ENCODE measurements around the gene SLC44A5. TPM values are rescaled to one million over a fixed set of nuclear protein-coding genes. Genes with fewer than 3 reads are reported as not detected.
"Not testable (repeated sequence)": the region's sequence is repeated elsewhere in the genome, so short reads cannot be mapped to it uniquely, and the experiment has no call there.

The SLC44A5 gene
- total RNA-seq = 0.27 TPM
- long read RNA-seq = 0 reads

DNA sequence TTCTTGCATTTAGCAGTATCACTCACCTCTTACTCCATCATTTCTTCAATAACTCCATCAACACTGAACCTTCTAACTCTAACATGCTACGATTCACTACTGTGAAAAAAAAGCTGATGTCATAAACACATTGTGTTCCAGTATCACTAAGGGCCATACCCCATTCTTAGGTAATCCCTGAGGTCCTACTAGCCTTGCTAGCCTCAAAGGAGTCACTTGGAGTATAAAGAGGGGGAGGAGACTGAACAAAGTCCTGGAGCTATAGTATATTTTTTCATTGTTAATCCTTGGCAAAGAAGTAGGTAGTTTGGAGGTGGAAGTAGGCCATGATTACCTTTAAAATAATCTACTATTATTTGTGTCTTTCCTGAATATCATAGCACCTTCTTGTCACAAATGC is at the start of gene SLC44A5:
SLC44A5 (minus strand) TSS at position 101 of the 400 bp plus-strand sequence. CDS start 69,667 bp downstream, outside the sequence.
- ATAC-seq (no peak), DNase-seq (no peak)
- intact Hi-C loops (cut with micrococcal nuclease) = no loop called here

DNA sequence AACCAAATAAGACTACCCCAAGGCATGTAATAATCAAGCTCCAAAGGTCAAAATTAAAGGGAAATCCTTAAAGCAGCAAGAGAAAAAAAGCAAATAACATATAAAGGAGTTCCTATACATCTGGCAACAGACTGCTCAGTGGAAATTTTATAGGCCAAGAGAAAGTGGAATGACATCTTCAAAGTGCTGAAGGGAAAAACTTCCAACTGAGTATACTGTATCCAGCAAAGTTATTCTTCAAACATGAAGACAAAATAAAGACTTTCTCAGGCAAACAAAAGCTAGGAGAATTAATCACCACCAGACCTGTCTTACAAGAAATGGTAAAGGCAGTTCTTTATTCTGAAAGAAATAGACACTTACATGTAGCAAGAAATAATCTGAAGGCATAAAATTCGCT is 45.0 kb upstream of the SLC44A5 start:
- ATAC-seq (no peak), DNase-seq (no peak)
- intact Hi-C loops (cut with micrococcal nuclease) = no loop called here

DNA sequence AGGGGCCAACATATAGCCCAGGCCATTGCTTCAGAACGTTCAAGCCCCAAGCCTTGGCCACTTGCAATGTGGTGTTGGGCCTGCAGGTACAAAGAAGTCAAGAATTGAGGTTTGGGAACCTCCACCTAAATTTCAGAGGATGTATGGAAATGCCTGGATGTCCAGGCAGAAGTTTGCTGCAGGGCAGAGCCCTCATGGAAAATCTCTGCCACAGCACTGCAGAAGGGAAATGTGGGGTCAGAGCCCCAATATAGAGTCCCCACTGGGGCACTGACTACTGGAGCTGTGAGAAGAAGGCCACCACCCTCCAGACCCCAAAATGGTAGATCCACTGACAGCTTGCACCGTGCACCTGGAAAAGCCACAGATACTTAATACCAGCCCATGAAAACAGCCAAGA is 36.3 kb upstream of the SLC44A5 start:
- ATAC-seq; DNase-seq; intact Hi-C loops (cut with micrococcal nuclease): not testable (repeated sequence)

DNA sequence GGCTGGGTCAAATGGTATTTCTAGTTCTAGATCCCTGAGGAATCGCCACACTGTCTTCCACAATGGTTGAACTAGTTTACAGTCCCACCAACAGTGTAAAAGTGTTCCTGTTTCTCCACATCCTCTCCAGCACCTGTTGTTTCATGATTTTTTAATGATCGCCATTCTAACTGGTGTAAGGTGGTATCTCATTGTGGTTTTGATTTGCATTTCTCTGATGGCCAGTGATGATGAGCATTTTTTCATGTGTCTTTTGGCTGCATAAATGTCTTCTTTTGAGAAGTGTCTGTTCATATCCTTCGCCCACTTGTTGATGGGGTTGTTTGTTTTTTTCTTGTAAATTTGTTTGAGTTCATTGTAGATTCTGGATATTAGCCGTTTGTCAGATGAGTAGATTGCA is 34.2 kb upstream of the SLC44A5 start:
- intact Hi-C loops (cut with micrococcal nuclease); ATAC-seq; DNase-seq: not testable (repeated sequence)

DNA sequence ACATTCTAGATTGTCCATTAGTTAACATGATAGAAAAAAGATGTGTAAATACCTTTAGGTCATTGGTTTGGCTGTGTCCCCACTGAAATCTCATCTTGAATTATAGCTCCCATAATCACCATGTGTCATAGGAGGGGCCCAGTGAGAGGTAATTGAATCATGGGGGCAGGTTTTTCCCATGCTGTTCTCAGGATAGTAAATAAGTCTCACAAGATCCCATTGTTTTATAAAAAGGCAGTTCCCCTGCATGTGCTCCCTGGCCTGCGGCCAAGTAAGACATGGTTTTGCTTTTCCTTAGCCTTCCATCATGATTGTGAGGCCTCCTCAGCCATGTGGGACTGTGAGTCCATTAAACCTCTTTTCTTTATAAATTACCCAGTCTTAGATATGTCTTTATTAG is 32.5 kb upstream of the SLC44A5 start:
- intact Hi-C loops (cut with micrococcal nuclease) = no loop called here
- no peak for ATAC-seq
- DNase-seq = no peak

DNA sequence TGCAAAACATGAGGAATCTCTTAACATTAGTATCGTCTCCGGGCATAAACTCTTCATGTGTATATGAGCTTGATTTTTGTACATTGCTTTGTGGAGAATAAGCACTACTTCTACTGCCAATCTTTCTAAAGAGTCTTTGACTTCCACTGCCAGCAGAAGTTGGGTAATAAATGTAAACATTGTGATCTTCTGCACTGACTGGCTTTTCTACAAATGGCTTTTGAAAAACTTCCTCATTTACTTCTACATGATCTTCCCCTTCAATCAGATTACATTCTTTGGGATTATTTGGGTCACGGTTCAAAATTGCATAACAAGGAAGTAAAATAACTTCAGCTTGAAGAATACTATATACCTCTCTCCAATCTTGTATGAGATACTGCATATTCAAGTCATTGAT is 30.4 kb upstream of the SLC44A5 start:
- intact Hi-C loops (cut with micrococcal nuclease) = no loop called here
- no peak for ATAC-seq
- no peak for DNase-seq

DNA sequence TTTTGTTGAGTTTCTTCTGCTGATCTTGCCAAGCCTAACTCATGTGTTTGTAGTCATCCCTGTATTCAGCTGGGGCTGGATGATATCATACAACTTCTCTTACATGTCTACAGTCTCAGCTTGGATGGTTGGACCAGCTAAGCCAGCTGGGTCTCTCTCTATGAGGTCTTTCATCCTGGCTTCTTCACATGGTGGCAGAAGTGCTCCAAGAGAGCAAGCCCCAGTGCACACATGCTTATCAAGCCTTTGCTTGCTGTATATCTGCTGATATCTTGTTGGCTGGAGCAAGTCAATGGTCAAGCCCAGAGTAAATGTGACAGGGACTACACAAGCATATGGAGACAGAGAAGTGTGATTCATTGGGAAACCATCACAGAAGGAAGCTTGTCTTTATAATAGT is 29.2 kb upstream of the SLC44A5 start:
- DNase-seq = no peak
- no peak for ATAC-seq
- intact Hi-C loops (cut with micrococcal nuclease) = no loop called here

DNA sequence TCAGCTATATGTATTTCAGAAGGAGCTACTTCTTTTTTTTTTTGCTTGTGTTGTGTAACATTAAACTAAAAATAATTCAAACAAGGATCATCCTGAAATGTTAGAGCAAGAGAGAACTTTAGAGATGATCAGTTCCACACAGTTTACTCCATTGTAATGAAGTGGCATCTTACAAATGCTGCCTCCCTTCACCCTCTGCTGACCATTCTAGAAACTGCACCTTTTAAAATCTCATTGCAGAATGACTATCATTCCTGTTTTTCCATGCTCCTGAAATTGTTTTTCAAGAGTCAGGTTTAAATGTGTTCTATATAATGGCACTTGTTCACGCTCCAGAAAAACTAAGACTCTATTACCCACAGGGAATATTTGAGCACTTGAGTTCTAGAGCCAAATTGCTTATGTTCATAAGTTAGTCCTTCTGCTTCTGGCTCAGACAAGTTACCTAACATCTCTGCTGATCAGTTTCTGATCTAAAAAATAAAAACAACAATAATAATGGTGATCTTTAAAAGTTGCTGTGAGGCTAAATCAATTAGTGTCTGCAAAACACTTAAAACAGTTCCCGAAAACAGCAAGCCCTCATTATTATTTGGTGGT is 21.5 kb upstream of the SLC44A5 start:
- ATAC-seq = no peak
- no peak for DNase-seq
- intact Hi-C loops (cut with micrococcal nuclease) = no loop called here

DNA sequence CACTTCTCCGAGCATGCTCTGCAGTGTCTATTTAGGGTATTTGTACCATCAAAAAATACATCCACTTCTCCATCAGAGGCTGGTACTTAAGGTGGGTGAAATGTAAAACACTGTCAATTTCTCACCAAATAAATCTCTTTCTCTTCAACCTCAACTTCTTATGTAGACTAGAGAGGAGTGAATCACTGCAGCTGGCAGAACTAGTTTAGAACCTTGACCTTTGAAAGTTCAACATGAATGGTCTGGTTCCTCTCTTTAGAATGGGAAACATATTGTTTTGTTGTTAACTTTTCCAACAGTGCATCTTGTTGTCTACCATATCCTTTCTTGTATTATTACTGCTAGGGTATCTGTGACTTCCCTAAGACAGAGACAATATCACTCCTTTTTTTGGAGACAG is 20.1 kb upstream of the SLC44A5 start:
- intact Hi-C loops (cut with micrococcal nuclease) = no loop called here
- DNase-seq = no peak
- no peak for ATAC-seq

DNA sequence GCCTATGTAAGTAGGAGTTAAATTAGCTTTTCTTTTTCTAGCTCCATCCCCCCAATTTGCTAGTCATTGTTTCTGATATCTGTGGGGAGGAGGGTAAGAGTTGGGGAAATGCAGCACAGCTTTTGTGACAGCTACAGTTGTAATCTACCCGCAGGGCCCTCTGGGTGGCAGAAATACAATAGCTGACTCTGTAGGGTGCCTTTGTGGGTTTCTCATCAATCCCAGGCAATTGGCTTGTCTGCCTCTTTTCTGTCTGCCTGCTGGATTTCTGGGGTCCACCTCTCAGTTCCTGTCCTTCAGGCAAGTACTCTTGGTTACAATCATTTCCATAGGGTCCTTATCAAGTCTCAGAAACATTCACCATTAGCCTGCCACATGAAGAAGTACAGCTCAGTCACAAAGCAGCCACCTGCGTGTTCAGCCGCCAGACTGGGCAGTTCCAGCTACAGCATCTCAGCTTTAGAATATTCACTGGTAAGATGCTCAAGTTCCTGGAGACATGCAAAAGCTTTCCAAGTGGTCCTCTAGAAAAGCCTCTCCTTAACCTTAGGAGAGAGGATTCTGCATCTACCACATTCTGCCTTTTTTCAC is 19.2 kb upstream of the SLC44A5 start:
- DNase-seq (no peak), ATAC-seq (no peak)
- intact Hi-C loops (cut with micrococcal nuclease) = no loop called here

DNA sequence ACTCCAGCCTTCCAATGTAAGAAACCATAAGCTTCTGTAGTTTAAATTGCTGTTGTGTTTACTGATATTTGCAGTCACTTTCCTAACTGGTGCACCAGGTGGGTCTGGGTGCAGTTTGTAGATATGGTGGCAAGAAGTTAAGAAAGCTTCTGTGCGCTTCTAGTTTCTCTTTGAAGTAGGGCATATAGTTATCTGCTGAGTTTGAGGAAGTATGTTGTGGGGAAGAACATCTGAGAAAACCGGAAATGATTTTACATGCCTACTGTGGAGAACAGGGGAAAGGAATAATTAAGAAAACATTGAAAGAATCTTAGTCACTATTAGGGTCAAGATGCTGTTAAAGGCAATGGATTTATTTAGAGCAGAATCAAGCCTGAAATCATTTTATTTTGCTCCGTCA is 14.9 kb upstream of the SLC44A5 start:
- intact Hi-C loops (cut with micrococcal nuclease) = no loop called here
- DNase-seq = no peak
- ATAC-seq = no peak

DNA sequence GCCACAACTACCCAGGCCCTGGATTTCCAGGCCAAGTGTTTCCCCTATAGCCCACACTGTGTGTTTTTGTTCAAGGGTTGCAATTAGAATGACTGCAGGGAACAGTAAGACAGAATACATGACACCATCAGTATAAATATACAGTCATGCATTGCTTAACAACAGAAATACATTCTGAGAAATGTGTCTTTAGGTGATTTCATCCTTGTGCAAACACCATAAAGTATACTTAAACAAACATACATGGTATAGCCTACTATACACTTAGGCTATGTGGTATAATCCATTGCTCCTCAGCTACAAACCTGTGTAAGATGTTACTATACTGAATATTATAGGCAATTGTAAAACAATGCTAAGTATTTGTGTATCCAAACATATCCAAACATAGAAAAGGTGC is 7.5 kb upstream of the SLC44A5 start:
- ATAC-seq (no peak), DNase-seq (no peak)
- intact Hi-C loops (cut with micrococcal nuclease) = no loop called here

DNA sequence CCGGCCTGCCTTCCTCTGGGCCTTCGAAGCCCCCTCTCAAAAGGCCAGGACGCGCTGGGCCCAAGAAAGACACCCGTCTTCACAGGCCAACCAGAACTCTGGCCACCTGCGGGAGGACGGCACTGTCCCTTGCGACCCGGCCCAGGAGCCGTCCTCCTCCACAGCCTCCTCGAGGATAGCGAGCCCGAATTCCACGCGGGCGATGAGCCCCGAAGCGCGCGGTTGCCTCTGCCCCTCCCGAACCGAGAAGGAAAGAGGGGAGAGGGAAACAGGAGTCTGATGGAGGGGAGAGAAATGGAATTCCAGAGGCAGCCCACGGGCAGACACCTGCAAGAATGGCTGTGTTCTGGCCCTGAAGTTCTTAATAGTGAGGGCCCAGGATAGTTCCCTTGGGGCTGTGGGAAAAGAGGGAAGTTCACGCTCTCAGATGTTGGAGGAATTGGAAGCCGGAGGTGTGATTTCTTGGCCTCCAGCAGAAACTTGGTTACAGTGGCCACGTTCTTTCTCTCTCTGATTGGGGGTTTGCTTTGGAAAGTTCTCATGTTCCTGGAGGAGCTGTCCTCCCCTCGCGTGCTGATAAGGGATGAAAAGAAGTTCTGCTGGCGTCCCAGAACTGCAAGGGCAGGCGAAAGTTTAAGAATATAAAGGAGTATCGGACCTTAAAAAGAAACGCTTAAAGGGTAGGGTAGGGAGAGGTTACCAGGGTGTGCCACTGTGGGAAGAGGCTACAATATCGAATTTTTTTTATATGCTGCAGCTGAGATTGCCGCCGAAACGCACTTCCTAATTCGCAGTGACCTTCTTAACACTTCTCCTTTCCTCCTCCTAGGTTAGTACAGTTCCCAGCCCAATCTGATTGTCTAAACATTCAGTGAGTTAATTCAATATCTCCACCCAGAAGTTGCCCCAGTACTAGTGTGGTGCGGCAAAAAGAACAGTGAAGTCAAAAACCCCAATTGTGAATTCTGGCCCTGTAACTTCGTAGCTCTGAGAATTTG is 5.8 kb upstream of the SLC44A5 start:
- DNase-seq (no peak), ATAC-seq (no peak)
- intact Hi-C loops (cut with micrococcal nuclease) = no loop called here

DNA sequence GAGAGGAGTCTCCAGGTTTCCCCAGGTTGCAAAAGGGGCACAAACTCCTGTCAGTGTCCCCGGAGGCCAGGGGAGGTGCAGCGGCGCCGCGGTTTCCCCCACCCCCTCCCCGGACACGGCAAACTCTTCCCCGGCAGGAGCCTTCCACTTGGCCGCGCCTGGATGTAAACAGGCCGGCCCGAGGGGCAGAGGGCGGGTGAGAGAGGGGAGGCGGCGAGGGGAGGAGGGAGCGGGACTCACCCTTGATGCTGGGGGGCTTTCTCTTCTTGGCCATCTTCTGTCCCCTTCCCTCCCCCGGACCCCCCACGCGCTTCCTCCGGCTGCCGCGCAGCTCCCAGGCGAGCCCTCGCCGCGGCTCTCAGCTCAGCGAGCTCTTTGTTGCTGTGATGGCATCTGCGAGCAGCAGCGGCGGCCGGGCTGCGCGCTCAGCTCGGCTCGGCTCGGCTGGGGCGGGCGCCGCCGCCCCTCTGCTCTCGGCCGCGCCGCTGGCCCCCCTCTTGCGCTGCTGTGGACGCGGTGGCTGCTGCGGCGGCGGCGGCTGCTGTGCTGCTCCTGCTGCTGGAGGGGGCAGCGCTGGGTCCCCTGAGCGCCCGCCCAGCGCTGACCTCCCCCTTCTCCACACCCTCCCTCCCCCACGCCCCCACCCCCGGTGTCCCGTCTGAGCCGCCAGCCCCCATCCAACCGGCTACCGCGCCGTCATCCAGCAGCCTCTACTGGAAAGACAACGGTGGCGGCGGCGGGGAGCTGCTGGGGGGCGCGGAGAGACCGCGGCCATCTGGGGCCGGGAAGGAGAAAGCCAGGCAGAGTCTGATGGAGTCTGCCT is 4.9 kb upstream of the SLC44A5 start:
- DNase-seq (peak; percentile 48), ATAC-seq (peak; percentile 90)
- intact Hi-C loops (cut with micrococcal nuclease) = no loop called here

DNA sequence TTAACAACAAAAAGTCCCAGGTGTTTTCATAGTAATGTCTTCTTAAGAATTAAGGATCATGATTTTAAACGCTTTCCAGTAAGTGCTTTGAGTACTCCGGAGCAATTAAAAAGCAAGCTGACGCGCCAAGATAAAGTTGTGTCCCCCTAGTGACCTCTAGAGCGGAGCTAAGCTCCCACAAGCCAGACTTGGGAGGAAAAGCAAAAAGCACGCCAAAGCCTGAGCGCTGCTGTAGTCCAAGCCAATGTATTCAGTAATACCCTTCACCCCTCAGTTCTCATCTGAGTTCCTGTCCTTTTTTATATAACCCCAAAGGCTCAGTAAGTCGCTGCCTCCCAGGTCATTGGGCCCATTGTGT is 3.5 kb upstream of the SLC44A5 start:
- no peak for DNase-seq
- peak; percentile 17 for ATAC-seq
- intact Hi-C loops (cut with micrococcal nuclease) = no loop called here

DNA sequence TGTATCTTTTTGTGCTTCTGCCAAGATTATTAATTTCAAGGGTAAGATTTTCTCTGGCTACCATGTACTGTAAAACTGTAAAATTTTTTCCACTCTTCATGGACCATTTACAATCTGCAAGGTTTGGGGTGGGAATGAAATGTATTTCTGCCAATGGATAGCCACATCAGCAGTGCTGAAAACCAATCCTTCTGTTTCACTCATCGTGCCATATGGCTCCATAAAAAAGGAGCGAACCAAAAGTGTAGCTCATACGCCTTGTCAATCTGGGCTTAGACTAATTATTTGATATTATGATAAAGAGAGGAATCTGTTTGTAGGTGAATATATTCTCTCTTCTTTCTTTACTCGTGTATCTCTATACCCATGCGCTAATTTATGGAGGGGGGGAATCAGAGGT is 3.0 kb upstream of the SLC44A5 start:
- intact Hi-C loops (cut with micrococcal nuclease) = no loop called here
- DNase-seq = no peak
- ATAC-seq = no peak

DNA sequence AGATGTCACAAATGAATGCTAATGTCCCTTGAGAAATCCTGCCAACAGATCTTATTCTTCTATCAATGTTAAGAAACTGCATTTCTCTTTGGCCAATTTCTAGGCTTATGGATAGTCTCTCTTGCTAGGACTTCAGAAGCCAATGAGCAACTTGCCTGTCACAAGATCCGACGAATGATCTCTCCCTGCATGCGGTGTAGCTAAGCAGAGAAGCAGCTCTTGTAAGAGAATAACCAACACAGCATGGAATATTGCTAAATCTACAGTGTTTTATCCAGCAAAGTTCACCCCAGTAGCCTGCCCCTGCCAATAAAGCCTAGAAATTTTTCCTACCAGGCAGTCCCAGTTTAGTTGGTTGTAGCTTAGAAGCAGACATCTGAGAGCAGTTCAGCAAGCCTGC is 2.1 kb upstream of the SLC44A5 start:
- no peak for ATAC-seq
- intact Hi-C loops (cut with micrococcal nuclease) = no loop called here

DNA sequence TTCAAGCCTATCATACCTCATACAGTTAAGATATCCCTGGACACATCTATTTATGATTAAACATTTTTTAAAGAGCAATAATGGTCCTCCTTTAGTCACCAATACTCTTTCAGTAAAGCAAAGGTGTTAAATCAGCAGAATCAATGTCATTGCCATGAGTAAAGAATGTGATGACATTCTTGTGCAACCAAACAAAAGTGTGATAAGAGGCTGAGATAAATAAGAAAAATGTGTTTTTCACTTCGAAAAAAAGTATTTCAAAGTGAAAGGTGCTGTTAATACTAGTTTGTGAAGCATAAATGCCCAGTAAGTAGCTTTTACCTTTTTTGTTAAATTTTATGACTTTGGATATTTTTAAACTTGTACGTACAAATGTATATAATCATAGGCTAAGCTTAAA is 8.4 kb downstream of the SLC44A5 start:
- intact Hi-C loops (cut with micrococcal nuclease) = no loop called here
- ATAC-seq (no peak), DNase-seq (no peak)

More for the DNA sequence above, 2.1 kb upstream of the SLC44A5 start:
- no peak for DNase-seq

DNA sequence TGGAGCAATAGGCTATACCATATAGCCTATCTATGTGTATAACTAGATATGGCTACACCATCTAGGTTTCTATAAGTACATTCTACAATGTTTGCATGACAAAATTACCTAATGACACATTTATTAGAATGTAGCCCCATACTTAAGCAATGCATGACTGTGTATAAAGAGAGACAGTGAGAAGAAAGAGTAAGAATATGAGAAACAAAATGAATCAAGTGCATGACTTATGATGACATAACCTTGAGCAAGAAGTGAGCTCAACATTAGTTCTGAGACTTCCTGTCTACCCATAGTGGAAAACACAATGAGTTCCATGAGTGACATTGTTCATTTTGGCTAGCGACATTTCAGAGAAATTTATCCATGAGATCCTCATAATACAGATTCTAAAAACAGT is 10.1 kb downstream of the SLC44A5 start:
- no peak for DNase-seq
- no peak for ATAC-seq
- intact Hi-C loops (cut with micrococcal nuclease) = no loop called here

DNA sequence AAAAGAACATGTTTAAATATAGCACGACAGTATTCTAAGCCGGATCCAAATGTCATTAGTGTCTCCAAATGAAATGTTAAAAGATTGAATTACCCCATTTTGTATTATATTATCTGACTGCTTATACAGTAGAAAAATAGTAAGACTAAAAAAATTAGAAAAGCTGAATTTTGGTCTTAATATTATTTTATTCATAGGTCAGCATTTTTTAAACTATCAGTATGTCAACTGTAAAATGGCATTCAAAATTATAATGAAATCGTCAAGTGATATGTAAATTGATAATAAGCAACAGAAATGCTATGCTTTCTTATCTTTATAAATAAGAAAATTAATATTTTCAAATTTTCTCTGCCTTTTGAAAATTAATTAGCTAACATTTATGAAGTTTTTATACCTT is 16.6 kb downstream of the SLC44A5 start:
- intact Hi-C loops (cut with micrococcal nuclease) = no loop called here
- ATAC-seq = no peak
- no peak for DNase-seq

Data from left ventricle myocardium superior (tissue), 1 donor.